SK-N-SH (cell line): ENCODE results near the gene ZBTB46. TPM values are rescaled to one million over a fixed set of nuclear protein-coding genes. Genes with fewer than 3 reads are reported as not detected.

ENCODE experiments used
- CTCF ChIA-PET: fragments of 300-600, 350-600 bp; formaldehyde crosslinking; extraction: SDS; loops from one replicate; lab custom pipeline; 2021; lab: Yijun Ruan, JAX
- POLR2A ChIA-PET: fragments of 350-600 bp; sonication (Branson Sonifier 250); formaldehyde crosslinking; extraction: SDS; loops from one replicate; lab custom pipeline; 2020; ENCODE audit warnings: antibody characterized with exemption, inconsistent platforms; lab: Yijun Ruan, JAX
- DNase-seq: peaks from one replicate; pipeline ENCODE4 v3.0.0; 2012
- H2AFZ ChIP-seq: fragments of 200-600 bp; sonication (generic); 2 replicates; pipeline ENCODE4 v1.8.1; 2016; ENCODE audit warnings: antibody characterized with exemption, mild to moderate bottlenecking, low read depth
- H3F3A ChIP-seq: fragments of 200-600 bp; sonication (generic); replicated peaks from 2 replicates; pipeline ENCODE3; 2016; ENCODE audit warnings: antibody characterized with exemption, mild to moderate bottlenecking; ENCODE audit not compliant: insufficient read depth
- H3K27ac ChIP-seq, 2 experiments: fragments of 200-500 bp in 1 of 2; fragments of 200-600 bp in 1 of 2; sonication (Bioruptor generic) in 1 of 2; sonication (generic), shearing (Covaris generic) in 1 of 2; 2 replicates each; pipeline versions ENCODE4 v1.5.1 to v1.6.1; 2014 to 2016; ENCODE audit warnings: low read depth in 2 of 2, inconsistent platforms in 1 of 2, low read length in 1 of 2, mild to moderate bottlenecking in 1 of 2, mixed read lengths in 1 of 2
- H3K27me3 ChIP-seq: fragments of 200-600 bp; sonication (generic), shearing (Covaris generic); 2 replicates; pipeline ENCODE4 v1.6.1; 2016; ENCODE audit warnings: mixed run types; ENCODE audit not compliant: insufficient read depth
- H3K36me3 ChIP-seq, 2 experiments: fragments of 200-500 bp in 1 of 2; fragments of 200-600 bp in 1 of 2; sonication (Bioruptor generic) in 1 of 2; sonication (generic) in 1 of 2; replicated peaks in 1 of 2; 2 replicates each; pipeline versions ENCODE3 to v1.5.1; 2014 to 2016; ENCODE audit warnings: low read length in 1 of 2, mild to moderate bottlenecking in 1 of 2; ENCODE audit not compliant: insufficient read depth in 2 of 2, control insufficient read depth in 1 of 2
- H3K4me1 ChIP-seq, 2 experiments: fragments of 200-500 bp in 1 of 2; fragments of 200-600 bp in 1 of 2; sonication (Bioruptor generic) in 1 of 2; sonication (generic), shearing (Covaris generic) in 1 of 2; 2 replicates each; pipeline versions ENCODE4 v1.5.1 to v1.6.1; 2014 to 2016; ENCODE audit warnings: low read depth in 1 of 2, low read length in 1 of 2, mixed run types in 1 of 2; ENCODE audit not compliant: insufficient read depth in 2 of 2, control insufficient read depth in 1 of 2
- H3K4me2 ChIP-seq: fragments of 200-600 bp; sonication (generic), shearing (Covaris generic); 2 replicates; pipeline ENCODE4 v1.6.1; 2017; ENCODE audit warnings: mixed run types
- H3K4me3 ChIP-seq, 2 experiments: fragments of 200-500 bp in 1 of 2; fragments of 200-600 bp in 1 of 2; sonication (Bioruptor generic) in 1 of 2; sonication (generic), shearing (Covaris generic) in 1 of 2; 2 replicates each; pipeline versions ENCODE4 v1.5.1 to v1.8.1; 2014 to 2016; ENCODE audit warnings: low read depth in 2 of 2, inconsistent platforms in 1 of 2, low read length in 1 of 2, mild to moderate bottlenecking in 1 of 2, mixed read lengths in 1 of 2, moderate library complexity in 1 of 2
- H3K79me2 ChIP-seq: fragments of 200-600 bp; sonication (generic); 2 replicates; pipeline ENCODE4 v1.8.1; 2017; ENCODE audit warnings: mild to moderate bottlenecking; ENCODE audit not compliant: insufficient read depth
- H3K9ac ChIP-seq: fragments of 200-600 bp; sonication (generic); 2 replicates; pipeline ENCODE4 v1.6.1; 2017; ENCODE audit warnings: mixed run types
- H3K9me2 ChIP-seq: fragments of 200-600 bp; sonication (generic); 2 replicates; pipeline ENCODE4 v1.6.1; 2017; ENCODE audit warnings: mixed run types
- H3K9me3 ChIP-seq: fragments of 200-600 bp; sonication (generic); 2 replicates; pipeline ENCODE4 v1.6.1; 2017; ENCODE audit warnings: mixed run types, mild to moderate bottlenecking, moderate library complexity
- H4K20me1 ChIP-seq: fragments of 200-600 bp; sonication (generic); 2 replicates; pipeline ENCODE4 v1.6.1; 2017; ENCODE audit warnings: mild to moderate bottlenecking, mixed run types; ENCODE audit not compliant: insufficient read depth
- ELF1 ChIP-seq: IDR thresholded peaks from 2 replicates; pipeline ENCODE4 v1.4.0; 2012
- EP300 ChIP-seq, 2 experiments: IDR thresholded peaks; 2 replicates each; pipeline versions ENCODE4 v1.4.0 to v1.6.1; 2012; ENCODE audit warnings: borderline replicate concordance in 1 of 2, low read depth in 1 of 2, low read length in 1 of 2
- FOSL2 ChIP-seq: IDR thresholded peaks from 2 replicates; pipeline ENCODE4 v1.4.0; 2012; ENCODE audit warnings: low read depth, mild to moderate bottlenecking, moderate library complexity, borderline replicate concordance
- GABPA ChIP-seq: IDR thresholded peaks from 2 replicates; pipeline ENCODE4 v1.4.0; 2012; ENCODE audit warnings: low read depth, mild to moderate bottlenecking
- GATA2 ChIP-seq: sonication (generic); formaldehyde crosslinking; IDR thresholded peaks from 2 replicates; pipeline ENCODE4 v1.5.0; 2020; ENCODE audit warnings: mild to moderate bottlenecking, missing genetic modification reagents
- MEF2A ChIP-seq: IDR thresholded peaks from 2 replicates; pipeline ENCODE4 v1.4.0; 2012; ENCODE audit warnings: low read depth, borderline replicate concordance
- RCOR1 ChIP-seq: fragments of 150-350 bp; IDR thresholded peaks from 2 replicates; pipeline ENCODE4 v1.6.1; 2017; ENCODE audit warnings: antibody characterized with exemption, low read length
- RXRA ChIP-seq: IDR thresholded peaks from 2 replicates; pipeline ENCODE4 v1.4.0; 2012; ENCODE audit warnings: low read depth, mild to moderate bottlenecking, borderline replicate concordance
- SIN3A ChIP-seq: IDR thresholded peaks from 2 replicates; pipeline ENCODE4 v1.6.1; 2012; ENCODE audit warnings: low read depth, mild to moderate bottlenecking, low read length, moderate library complexity, borderline replicate concordance
- SMC3 ChIP-seq: IDR thresholded peaks from 2 replicates; pipeline ENCODE4 v1.6.1; 2012; ENCODE audit warnings: low read depth, low read length, improper control_type of control experiment
- TCF12 ChIP-seq: IDR thresholded peaks from 2 replicates; pipeline ENCODE4 v1.4.0; 2012
- YY1 ChIP-seq: IDR thresholded peaks from 2 replicates; pipeline ENCODE4 v1.4.0; 2012; ENCODE audit warnings: low read depth, mild to moderate bottlenecking
- WGBS: methylation state at CpG from one replicate; pipeline ENCODE4 v1.1.6; 2017; ENCODE audit warnings: low lambda C conversion rate; 5-methylcytosine and 5-hydroxymethylcytosine counted together
- polyA plus RNA-seq, 3 experiments: library from polyadenylated mRNA; depleted of rRNA; stranded (reverse); fragments of >200 nt; gene quantifications; 2 replicates each; pipeline ENCODE4 v1.2.3, GENCODE V29; 2012
- TF ChIP-seq, protein P1 (sequence below): IDR thresholded peaks from 2 replicates; pipeline ENCODE4; 2012

Gene ZBTB46
- polyA plus RNA-seq, 1 of the 3 experiments (the other 2 are of a cell fraction), result 0.15 TPM

DNA sequence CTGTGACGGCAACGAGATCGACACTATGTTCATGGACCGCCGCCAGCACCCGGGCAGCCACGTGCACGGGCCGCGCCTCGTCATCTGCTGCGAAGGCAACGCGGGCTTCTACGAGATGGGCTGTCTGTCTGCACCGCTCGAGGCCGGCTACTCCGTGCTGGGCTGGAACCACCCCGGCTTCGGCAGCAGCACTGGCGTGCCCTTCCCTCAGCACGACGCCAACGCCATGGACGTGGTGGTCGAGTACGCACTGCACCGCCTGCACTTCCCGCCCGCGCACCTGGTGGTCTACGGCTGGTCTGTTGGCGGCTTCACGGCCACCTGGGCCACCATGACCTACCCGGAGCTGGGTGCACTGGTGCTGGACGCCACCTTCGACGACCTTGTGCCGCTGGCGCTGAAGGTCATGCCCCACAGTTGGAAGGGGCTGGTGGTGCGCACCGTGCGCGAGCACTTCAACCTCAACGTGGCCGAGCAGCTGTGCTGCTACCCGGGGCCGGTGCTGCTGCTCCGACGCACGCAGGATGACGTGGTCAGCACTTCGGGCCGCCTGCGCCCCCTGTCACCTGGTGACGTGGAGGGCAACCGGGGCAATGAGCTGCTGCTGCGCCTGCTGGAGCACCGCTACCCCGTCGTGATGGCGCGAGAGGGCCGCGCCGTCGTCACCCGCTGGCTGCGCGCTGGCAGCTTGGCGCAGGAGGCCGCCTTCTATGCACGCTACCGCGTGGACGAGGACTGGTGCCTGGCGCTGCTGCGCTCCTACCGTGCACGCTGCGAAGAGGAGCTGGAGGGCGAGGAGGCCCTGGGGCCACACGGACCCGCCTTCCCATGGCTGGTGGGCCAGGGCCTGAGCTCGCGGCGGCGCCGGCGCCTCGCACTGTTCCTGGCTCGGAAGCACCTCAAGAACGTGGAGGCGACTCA lies 31.2 kb upstream of the ZBTB46 start:
- Histone ChIP-seq H2AFZ (no peak overlapping the region), H3K27me3 (no peaks in the 10 kb centered on the region), H4K20me1 (no peaks in the 10 kb centered on the region), H3K9me3 (no peaks in the 10 kb centered on the region), H3K4me2 (no peak overlapping the region), H3K4me3 (no peak overlapping the region), H3K27ac (no peak overlapping the region), H3K79me2 (peaks cover 37% of the 10 kb centered on the region), H3K4me1 (peaks cover 0 to 33% of the 10 kb centered on the region in 2 experiments; a peak in 1 of 4 replicates), H3K9me2 (no peaks in the 10 kb centered on the region), H3K36me3 (peaks cover 4 to 13% of the 10 kb centered on the region in 2 experiments), H3F3A (peaks cover 3% of the 10 kb centered on the region), H3K9ac (no peak overlapping the region)
- POLR2A ChIA-PET, result no interaction called here
- 97% methylated on average over 49 of the region's 95 CpGs for whole genome bisulfite sequencing
- DNase-seq, result no peak
- CTCF ChIA-PET, result interaction anchor here (0.7 to 2.5 kb wide), 2 partner anchors 76 to 87 kb away, joined by 3 to 12 read pairs; no protein-coding TSS in a partner anchor
- TF ChIP-seq EP300 (IDR thresholded peaks at IDR 0.05; ENCODE audit: borderline replicate concordance in 1 of 2, low read depth in 1 of 2, low read length in 1 of 2), result no peak
- no peak for TF ChIP-seq RCOR1
- TF ChIP-seq, protein P1, sequence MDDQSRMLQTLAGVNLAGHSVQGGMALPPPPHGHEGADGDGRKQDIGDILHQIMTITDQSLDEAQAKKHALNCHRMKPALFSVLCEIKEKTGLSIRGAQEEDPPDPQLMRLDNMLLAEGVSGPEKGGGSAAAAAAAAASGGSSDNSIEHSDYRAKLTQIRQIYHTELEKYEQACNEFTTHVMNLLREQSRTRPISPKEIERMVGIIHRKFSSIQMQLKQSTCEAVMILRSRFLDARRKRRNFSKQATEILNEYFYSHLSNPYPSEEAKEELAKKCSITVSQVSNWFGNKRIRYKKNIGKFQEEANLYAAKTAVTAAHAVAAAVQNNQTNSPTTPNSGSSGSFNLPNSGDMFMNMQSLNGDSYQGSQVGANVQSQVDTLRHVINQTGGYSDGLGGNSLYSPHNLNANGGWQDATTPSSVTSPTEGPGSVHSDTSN, result no peak
- no peak for TF ChIP-seq TCF12
- TF ChIP-seq GATA2, result no peak
- TF ChIP-seq GABPA, result no peak
- TF ChIP-seq FOSL2, result no peak
- TF ChIP-seq SIN3A, result no peak
- TF ChIP-seq YY1, result no peak
- no peak for TF ChIP-seq SMC3
- no peak for TF ChIP-seq ELF1

DNA sequence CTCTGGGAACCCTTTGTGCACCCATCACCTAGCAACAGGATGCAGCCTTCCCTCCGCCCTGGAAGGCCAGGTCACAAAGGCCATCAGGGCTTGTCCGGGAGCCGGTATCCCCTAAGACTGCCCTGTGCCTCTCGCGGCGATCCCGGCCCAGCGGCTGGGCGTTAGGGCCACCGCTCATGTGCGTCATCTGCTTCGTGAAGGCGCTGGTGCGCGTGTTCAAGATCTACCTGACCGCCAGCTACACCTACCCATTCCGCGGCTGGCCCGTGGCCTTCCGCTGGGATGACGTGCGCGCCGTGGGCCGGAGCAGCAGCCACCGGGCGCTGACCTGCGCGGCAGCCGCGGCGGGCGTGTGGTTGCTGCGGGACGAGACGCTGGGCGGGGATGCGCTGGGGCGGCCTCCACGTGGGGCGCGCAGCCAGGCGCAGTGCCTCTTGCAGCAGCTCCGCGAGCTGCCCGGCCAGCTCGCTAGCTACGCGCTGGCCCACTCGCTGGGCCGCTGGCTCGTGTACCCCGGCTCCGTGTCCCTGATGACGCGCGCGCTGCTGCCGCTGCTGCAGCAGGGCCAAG lies 30.4 kb upstream of the ZBTB46 start, which contains the start of gene ABHD16B:
Gene ABHD16B (plus strand): TSS at position 134 of the 570 bp plus-strand sequence. CDS start 43 bp downstream, at position 177.
- CTCF ChIA-PET, result interaction anchor here (2.5 kb wide), 1 partner anchor 86 kb away, joined by 12 read pairs; no protein-coding TSS in a partner anchor
- POLR2A ChIA-PET, result no interaction called here
- H2AFZ ChIP-seq, result no peak within 1 kb of the TSS

More for the DNA sequence above, 30.4 kb upstream of the ZBTB46 start, which contains the start of gene ABHD16B:
- H3K9me3 ChIP-seq, result no peaks in the 10 kb centered on the region
- H3F3A ChIP-seq, result peaks cover 3% of the 10 kb centered on the region
- H4K20me1 ChIP-seq, result no peaks in the 10 kb centered on the region
- H3K79me2 ChIP-seq, result peaks cover 29% of the 10 kb centered on the region
- H3K4me1 ChIP-seq, result peaks cover 0 to 37% of the 10 kb centered on the region in 2 experiments; a peak in 1 of 4 replicates
- DNase-seq, result no peak
- no peaks in the 10 kb centered on the region for H3K9me2 ChIP-seq
- no peak within 1 kb of the TSS for H3K4me3 ChIP-seq
- H3K36me3 ChIP-seq, result peaks cover 0 to 13% of the 10 kb centered on the region in 2 experiments
- H3K4me2 ChIP-seq, result no peak within 1 kb of the TSS
- TF ChIP-seq MEF2A (no peak), EP300 (IDR thresholded peaks at IDR 0.05; ENCODE audit: borderline replicate concordance in 1 of 2, low read depth in 1 of 2, low read length in 1 of 2) (no peak), RXRA (no peak), RCOR1 (no peak), ELF1 (no peak)
- H3K27ac ChIP-seq, result no peak within 1 kb of the TSS
- no peaks in the 10 kb centered on the region for H3K27me3 ChIP-seq
- no peak within 1 kb of the TSS for H3K9ac ChIP-seq
- 97% methylated on average over 52 of the region's 59 CpGs for WGBS
